Left renal cortex interstitium (tissue), 4 donors: Measurements from ENCODE around the gene CDH10. TPM values are rescaled to one million over a fixed set of nuclear protein-coding genes. Genes with fewer than 3 reads are reported as not detected.

Experiments
- DNase-seq, 4 donors: peaks; one replicate each; pipeline ENCODE4 v3.0.0-alpha.2; 2013; ENCODE audit warnings: low read depth in 4 of 4, low spot score in 2 of 4, missing footprints in 1 of 4
- polyA plus RNA-seq, 4 donors: library from polyadenylated mRNA; unstranded; fragments of 120-200 nt; gene quantifications; one replicate each; pipeline ENCODE4 v1.2.1, GENCODE V29; 2013; ENCODE audit not compliant: insufficient read length in 4 of 4

The CDH10 gene
- polyA plus RNA-seq, 4 donors: 3.7 to 12.2 (median 7.4) TPM

DNA sequence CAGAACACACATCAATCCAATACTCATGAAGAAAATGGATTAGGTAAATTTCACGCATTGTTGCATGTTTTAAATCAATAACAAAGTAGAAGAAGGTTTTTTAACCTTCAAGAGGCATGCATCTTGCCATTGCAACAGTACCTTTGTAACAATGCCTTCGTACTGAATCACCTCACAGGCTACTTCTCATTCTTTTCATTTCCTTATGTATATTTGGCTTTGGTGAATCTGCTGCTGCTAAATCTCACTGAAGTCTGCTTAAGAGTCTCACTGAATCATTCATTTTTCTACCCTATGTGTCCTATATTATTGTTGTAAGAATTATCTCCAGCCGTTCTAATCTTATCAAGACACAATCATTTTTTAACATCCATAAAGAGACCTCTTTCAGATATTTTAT lies 152.5 kb downstream of the CDH10 start:
- DNase-seq: no peak

DNA sequence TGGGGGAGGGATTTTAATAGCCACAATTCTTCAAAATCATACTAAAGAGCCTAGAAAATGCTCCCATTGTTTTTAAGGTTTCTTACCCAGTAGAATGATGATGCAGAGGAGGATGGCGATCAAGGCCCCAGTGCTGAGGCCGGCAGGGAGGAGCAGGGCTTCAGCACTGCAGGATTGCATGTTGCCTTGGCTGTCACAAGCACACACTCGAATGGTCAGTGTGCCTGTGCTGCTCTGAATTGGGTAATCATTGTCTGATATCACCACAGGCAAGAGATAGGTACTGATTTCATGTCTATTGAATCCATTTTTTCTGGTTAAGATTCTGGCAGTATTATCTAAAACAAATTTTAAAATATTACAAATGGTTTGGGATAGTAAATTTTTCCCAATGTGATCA lies 153.3 kb downstream of the CDH10 start:
- no peak for DNase-seq

- DNase-seq: peak in 2 of 4 donors; percentile 9 to 11
Observed at GRCh38 chr5:24487368-24488229, 157.2 kb downstream of the CDH10 start.

DNA sequence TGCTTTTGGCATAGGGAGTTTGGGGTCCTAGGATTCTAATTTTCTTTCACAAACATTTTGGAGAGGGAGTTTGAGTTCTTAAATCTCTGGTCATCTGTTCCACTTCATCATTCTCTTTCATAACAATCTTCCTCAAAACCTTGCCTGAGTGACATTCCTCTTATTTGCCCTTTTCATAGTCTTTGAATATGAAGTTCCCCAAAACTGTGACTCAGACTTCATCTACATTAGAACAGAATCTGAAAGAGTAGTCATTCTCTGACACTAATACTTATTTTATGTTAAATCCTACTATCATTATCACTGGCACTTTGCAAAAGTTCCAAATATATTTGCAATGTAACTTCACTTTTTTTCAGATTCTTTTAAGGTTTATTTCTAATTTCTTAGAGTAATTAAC lies 163.8 kb downstream of the CDH10 start:
- no peak for DNase-seq

DNA sequence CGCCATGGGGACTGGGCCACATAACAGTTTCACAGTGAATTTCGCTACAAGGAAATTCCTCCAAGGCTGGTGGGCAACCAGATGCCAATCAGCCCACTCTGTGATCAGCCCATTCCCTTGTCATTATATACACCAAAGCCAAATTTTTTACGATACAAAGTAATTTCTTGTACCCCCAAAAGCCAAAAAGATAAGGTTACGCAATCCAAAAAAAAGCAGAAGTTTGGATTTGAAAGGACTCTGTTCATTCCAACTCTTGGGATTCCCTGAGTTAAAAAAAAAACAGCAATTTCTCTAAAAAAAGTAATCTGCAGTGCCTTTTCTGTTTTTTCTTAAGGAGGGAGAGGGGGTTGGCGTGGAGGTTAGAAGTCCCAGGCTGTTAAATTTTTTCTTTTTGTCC lies 166.8 kb downstream of the CDH10 start:
- no peak for DNase-seq

- DNase-seq: no peak
Observed at GRCh38 chr5:24475101-24475500, 169.7 kb downstream of the CDH10 start.

DNA sequence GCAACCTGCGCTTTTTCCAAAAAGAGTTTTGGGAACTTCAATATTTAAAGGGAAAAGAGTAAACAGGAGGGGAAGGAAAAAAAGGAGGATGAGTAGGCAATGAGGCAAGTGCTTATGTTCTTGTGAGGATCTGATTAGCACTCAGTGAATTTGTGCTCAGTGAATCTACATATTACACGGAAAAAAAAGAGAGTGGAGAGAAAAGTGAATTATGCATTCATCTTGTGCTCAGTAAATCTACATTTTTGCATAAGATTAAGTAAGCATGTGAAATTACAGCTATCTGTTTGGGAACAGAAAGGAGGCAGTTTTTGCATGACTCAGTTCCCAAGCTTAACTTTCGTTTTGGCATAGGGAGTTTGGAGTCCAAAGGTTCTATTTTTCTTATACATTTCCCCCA lies 170.1 kb downstream of the CDH10 start:
- DNase-seq: no peak

GRCh38 chr5:24472518-24472917 lies 172.3 kb downstream of the CDH10 start:
- no peak for DNase-seq

DNA sequence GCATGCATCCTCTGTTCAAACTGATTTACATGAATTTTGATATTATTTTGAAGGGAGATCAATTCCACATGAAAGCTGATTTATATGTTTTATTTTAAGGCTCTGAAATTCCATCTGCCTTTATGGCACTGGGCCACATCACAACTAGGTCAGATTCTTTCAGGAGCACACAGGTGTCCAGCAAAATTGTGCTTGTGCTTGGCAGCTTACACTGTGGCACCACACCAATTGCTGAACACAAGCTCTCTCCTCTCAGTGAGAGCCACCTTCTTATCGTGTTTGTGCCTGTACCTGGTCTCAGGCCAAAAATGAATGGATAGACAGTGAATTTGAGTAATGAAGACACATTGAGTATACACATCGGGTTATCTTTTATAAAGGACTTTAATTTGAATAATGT lies 200.4 kb downstream of the CDH10 start:
- DNase-seq: no peak

DNA sequence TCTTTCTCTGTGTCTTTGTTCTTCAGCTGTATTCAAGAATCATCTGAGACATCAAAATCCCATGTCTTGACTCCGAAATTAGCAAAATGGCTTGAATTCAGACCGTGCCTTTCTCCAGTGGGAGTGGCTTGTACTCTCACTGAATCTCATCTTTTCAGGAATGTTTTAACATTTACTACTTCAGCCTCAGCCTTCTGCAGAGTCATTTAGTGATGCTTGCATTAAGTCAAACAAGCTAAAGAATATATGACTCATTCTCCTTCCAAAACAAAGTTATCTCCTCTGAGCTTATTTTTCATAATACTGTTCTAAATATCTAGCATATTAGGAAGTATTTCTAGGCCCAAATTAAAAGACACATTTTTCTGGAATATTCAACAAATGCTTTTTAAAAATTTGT lies 205.3 kb downstream of the CDH10 start:
- DNase-seq: no peak
